ENCODE measurements around the gene TOGARAM2.

DNA sequence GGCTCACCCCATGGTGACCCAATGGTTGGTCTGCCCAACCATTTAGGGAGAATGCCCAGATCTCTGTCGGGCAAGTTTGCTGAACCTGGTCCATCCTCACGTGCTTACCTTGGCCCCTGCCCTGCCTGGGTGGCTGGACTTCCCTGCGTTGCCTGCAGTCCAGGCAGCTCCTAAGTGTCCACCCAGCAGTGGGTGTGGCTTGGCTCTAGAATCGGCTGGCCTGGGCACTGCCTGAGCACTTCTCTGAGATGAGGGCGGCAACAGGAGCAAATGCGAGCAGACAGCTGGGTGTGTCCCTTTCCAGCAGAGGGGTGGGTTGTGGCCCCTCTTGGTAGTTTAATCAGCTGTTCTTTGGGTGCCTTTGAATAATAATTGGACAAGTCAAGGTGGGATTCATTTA lies 82.0 kb downstream of the TOGARAM2 start:
- TF ChIP-seq CTCF (IDR thresholded peaks at IDR 0.05) (no peak), ZFX (IDR thresholded peaks at IDR 0.05; ENCODE audit: borderline replicate concordance) (no peak)

All from 22Rv1 (cell line).